Epithelial cell of proximal tubule (primary cell): ENCODE measurements around the gene SALL4. TPM values are rescaled to one million over a fixed set of nuclear protein-coding genes. Genes with fewer than 3 reads are reported as not detected.
"Not testable (repeated sequence)": the region's sequence is repeated elsewhere in the genome, so short reads cannot be mapped to it uniquely, and the experiment has no call there.

Source experiments
- DNase-seq: peaks from one replicate; pipeline ENCODE4 v3.0.0-alpha.2; 2011; ENCODE audit warnings: low read depth
- H3K4me3 ChIP-seq: 2 replicates; pipeline ENCODE4 v1.5.1; 2011; ENCODE audit warnings: low read depth, mild to moderate bottlenecking, low read length
- total RNA-seq: library from RNA; depleted of rRNA; stranded (reverse); fragments of >200 nt; gene quantifications from 2 replicates; pipeline ENCODE4 v1.2.3, GENCODE V29; 2015
- TF ChIP-seq, protein P1 (sequence below): conservative IDR thresholded peaks from 2 replicates; pipeline ENCODE4 v1.5.1; 2012; ENCODE audit warnings: low read depth, mild to moderate bottlenecking, low read length

Gene SALL4
- total RNA-seq, 1 donor from 2014 or later, result 3.7 TPM

DNA sequence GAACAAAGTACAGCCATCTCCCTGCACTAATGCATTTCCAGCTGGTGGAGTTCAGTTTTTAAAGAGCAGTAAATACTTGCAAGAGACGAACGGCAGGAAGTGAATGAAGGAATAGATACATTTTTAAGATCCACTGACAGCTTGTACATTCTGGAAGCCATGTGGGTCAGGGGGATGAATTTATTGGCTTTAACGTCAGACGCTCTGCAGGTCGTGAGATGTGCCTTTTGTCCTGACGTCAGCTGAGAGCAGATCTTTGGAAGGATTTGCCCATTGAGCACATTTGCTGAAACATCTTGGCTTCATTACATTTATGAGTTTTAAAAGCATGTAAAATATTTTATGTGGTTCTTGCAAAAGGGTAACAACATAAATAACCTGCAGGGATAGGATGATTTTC, 29.5 kb upstream of the SALL4 start:
- no peak overlapping the region for H3K4me3 ChIP-seq
- DNase-seq, result no peak
- TF ChIP-seq, protein P1, sequence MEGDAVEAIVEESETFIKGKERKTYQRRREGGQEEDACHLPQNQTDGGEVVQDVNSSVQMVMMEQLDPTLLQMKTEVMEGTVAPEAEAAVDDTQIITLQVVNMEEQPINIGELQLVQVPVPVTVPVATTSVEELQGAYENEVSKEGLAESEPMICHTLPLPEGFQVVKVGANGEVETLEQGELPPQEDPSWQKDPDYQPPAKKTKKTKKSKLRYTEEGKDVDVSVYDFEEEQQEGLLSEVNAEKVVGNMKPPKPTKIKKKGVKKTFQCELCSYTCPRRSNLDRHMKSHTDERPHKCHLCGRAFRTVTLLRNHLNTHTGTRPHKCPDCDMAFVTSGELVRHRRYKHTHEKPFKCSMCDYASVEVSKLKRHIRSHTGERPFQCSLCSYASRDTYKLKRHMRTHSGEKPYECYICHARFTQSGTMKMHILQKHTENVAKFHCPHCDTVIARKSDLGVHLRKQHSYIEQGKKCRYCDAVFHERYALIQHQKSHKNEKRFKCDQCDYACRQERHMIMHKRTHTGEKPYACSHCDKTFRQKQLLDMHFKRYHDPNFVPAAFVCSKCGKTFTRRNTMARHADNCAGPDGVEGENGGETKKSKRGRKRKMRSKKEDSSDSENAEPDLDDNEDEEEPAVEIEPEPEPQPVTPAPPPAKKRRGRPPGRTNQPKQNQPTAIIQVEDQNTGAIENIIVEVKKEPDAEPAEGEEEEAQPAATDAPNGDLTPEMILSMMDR, result no peak

DNA sequence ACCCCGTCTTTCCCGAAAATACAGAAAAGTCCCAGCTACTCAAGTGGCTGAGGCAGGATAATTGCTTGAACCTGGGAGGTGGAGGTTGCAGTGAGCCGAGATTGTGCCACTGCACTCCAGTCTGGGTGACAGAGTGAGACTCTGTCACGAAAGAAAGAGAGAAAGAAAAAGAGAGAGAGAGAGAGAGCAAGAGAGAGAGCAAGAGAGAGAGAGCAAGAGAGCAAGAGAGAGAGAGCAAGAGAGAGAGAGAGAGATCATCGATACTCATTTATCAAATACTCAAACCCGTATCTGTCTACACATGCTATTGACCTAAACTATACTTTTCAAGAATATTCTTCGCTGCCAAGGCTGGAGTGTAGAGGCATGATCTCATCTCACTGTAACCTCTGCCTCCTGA, 28.2 kb upstream of the SALL4 start:
- TF ChIP-seq, protein P1, result no peak
- H3K4me3 ChIP-seq, result no peak overlapping the region
- DNase-seq, result no peak

DNA sequence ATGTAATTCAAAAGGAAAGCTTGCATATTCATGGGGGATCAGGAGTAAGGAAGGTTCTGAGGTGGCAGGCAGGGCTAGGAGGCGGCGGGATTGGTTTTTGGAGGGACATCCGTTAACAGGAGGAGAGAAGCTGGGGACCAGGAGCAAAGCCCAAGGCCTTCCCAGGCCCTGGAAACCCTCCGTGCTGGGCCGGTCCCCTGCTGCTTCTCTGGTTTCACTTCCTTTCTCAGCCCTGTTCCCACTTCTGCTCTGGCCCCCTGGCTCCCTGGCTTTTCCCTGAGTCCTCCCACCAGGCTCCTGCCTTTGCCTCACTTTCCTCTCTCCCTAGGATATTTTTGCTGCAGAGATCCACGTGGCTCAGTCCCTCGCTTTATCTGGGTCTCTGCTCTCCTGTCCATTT, 26.4 kb upstream of the SALL4 start:
- TF ChIP-seq, protein P1, result no peak
- no peak overlapping the region for H3K4me3 ChIP-seq
- DNase-seq, result no peak

DNA sequence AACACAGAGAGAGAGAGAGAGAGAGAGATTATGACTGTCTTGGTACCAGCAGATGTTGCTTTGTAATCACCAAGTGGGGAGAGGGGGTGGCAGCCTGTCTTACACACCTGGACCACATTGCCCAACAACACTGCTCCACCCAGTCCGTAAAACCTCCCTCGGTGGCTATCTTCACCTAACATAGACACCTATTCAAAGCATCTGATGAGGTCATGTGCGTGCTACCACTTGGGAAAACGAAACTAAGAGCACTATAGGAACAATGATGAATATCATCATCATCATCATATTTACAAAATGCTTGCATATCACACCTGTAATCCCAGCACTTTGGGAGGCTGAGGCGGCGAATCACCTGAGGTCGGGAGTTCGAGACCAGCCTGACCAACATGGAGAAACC, 24.1 kb upstream of the SALL4 start:
- H3K4me3 ChIP-seq, result no peak overlapping the region
- DNase-seq, result no peak
- TF ChIP-seq, protein P1, result no peak

DNA sequence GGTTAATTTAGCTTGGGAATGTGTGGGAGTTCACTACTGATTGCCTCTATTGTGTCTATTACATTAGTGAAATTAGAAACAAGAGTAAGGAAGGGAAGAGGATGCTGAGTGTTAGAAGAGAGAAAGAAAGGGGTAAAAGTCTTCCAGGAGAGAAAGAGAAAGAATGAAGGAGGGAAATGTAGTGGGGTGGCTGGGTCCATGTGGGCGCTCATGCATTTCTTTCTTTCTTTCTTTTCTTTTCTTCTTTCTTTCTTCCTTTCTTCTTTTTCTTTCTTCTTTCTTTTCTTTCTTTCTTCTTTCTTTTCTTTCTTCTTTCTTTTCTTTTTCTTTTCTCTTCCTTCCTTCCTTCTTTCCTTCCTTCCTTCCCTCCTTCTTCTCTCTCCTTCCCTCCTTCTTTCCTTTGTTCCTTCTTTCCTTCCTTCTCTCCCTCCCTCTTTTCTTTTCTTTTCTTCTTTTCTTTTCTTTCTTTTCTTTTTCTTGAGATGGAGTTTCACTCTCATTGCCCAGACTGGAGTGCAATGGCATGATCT, 16.2 kb upstream of the SALL4 start:
- no peak for DNase-seq
- TF ChIP-seq, protein P1, result no peak
- H3K4me3 ChIP-seq, result no peak overlapping the region

DNA sequence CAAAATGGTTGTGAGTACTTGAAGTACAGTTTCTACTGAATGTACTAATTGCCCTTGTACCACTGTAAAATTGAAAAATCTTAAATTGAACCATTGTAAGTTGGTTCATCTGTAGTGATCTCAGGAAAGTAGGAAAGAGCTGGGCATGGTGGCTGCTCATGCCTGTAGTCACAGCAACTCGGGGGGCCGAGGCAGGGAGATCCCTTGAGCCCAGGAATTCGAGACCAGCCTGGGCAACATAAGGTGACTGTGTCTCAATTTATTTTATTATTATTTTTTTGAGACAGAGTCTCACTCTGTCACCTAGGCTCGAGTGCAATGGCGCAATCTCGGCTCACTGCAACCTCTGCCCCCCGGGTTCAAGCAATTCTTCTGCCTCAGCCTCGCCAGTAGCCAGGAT, 14.5 kb upstream of the SALL4 start:
- not testable (repeated sequence) for H3K4me3 ChIP-seq, DNase-seq

DNA sequence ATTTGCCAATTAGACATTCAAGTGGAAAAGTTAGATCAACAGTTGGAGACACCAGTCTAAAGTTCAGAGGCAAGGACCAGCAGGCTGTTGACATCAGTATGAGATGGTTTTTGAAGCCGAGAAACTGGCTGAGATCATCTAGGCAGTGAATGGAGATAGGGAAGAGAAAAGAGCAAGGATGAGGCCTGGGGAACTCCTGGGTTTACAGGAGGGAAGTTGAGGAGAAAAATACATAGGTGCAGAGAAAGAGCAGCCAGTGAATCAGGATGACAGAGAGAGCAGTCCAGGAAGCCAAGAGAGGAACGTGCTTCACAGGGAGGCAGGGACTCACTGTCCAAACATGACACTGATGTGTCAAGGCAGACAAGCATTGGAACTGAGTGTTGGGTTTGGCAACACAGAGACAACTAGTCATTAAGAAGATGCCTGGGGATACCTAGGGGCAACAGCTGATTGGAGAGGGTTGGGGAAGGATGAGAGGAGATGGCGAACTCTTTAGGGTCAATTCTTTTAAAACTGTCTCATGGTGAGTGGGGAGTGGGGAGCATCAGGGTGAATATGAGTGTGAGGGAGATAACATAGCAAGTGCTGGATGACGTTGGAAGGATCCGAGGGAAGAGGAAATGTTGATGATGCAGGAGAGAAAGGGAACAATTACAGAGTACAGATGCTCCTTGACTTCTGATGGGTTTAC, 13.2 kb upstream of the SALL4 start:
- DNase-seq, result no peak
- H3K4me3 ChIP-seq, result no peak overlapping the region
- TF ChIP-seq, protein P1, result no peak
